ENCODE data around the gene ACSBG1. TPM values are rescaled to one million over a fixed set of nuclear protein-coding genes. Genes with fewer than 3 reads are reported as not detected.
A peak's percentile ranks its signal among the peaks of the same experiment; 100 is the strongest.

The ACSBG1 gene
- total RNA-seq, 1 experiment from 2014 or later = 0.02 TPM

GRCh38 chr15:78205337-78205736, 29.0 kb downstream of the ACSBG1 start:
- no peak for DNase-seq (ENCODE audit: extremely low read depth, low read depth)

- no peak for DNase-seq (ENCODE audit: extremely low read depth, low read depth)
These were observed 29.7 kb downstream of the ACSBG1 start for GRCh38 chr15:78204351-78205309.

GRCh38 chr15:78203346-78204225, 30.8 kb downstream of the ACSBG1 start:
- no peak for DNase-seq (ENCODE audit: extremely low read depth, low read depth)

GRCh38 chr15:78201281-78202190, 32.8 kb downstream of the ACSBG1 start:
- no peak for DNase-seq (ENCODE audit: extremely low read depth, low read depth)

GRCh38 chr15:78200276-78200930, 34.0 kb downstream of the ACSBG1 start:
- no peak for DNase-seq (ENCODE audit: extremely low read depth, low read depth)

- no peak for DNase-seq (ENCODE audit: extremely low read depth, low read depth)
These were observed 36.7 kb downstream of the ACSBG1 start for GRCh38 chr15:78197632-78198031.

- DNase-seq (ENCODE audit: extremely low read depth, low read depth) = peak; percentile 15
These were observed 38.6 kb downstream of the ACSBG1 start for GRCh38 chr15:78195735-78196201.

GRCh38 chr15:78194568-78194925, 39.8 kb downstream of the ACSBG1 start:
- no peak for DNase-seq (ENCODE audit: extremely low read depth, low read depth)

GRCh38 chr15:78193731-78194567, 40.4 kb downstream of the ACSBG1 start:
- DNase-seq (ENCODE audit: extremely low read depth, low read depth) = no peak

GRCh38 chr15:78192826-78193594, 41.4 kb downstream of the ACSBG1 start:
- DNase-seq (ENCODE audit: extremely low read depth, low read depth) = no peak

- DNase-seq (ENCODE audit: extremely low read depth, low read depth) = no peak
These were observed 51.5 kb downstream of the ACSBG1 start for GRCh38 chr15:78182821-78183220.

GRCh38 chr15:78182336-78182700, 52.0 kb downstream of the ACSBG1 start:
- no peak for DNase-seq (ENCODE audit: extremely low read depth, low read depth)

- DNase-seq (ENCODE audit: extremely low read depth, low read depth) = no peak
These were observed 54.5 kb downstream of the ACSBG1 start for GRCh38 chr15:78179906-78180305.

- DNase-seq (ENCODE audit: extremely low read depth, low read depth) = no peak
These were observed 55.0 kb downstream of the ACSBG1 start for GRCh38 chr15:78179286-78179840.

- DNase-seq (ENCODE audit: extremely low read depth, low read depth) = no peak
These were observed 56.3 kb downstream of the ACSBG1 start for GRCh38 chr15:78178064-78178463.

- no peak for DNase-seq (ENCODE audit: extremely low read depth, low read depth)
These were observed 56.9 kb downstream of the ACSBG1 start for GRCh38 chr15:78177447-78177873.

GRCh38 chr15:78175330-78175729, 59.0 kb downstream of the ACSBG1 start:
- DNase-seq (ENCODE audit: extremely low read depth, low read depth) = no peak

GRCh38 chr15:78174401-78174800, 60.0 kb downstream of the ACSBG1 start:
- DNase-seq (ENCODE audit: extremely low read depth, low read depth) = no peak
